Nucleus accumbens (tissue), 56 donors: Measurements from ENCODE around the gene BSN.

Experiments used
- DNase-seq, 56 donors: peaks; one replicate each; lab custom pipeline; 2025; lab: John Stamatoyannopoulos, UW

The BSN gene

GRCh38 chr3:49623071-49623470, 68.8 kb downstream of the BSN start:
- DNase-seq: no peak

GRCh38 chr3:49625071-49625470, 70.8 kb downstream of the BSN start:
- no peak for DNase-seq

GRCh38 chr3:49626101-49626581, 71.9 kb downstream of the BSN start:
- DNase-seq: peak in 33 of 56 donors; percentile 6 to 84 (median 48)

GRCh38 chr3:49626796-49627195, 72.5 kb downstream of the BSN start:
- no peak for DNase-seq

GRCh38 chr3:49627634-49628033, 73.4 kb downstream of the BSN start:
- no peak for DNase-seq

- DNase-seq: no peak
These were observed 74.0 kb downstream of the BSN start for GRCh38 chr3:49628249-49628648.

DNA sequence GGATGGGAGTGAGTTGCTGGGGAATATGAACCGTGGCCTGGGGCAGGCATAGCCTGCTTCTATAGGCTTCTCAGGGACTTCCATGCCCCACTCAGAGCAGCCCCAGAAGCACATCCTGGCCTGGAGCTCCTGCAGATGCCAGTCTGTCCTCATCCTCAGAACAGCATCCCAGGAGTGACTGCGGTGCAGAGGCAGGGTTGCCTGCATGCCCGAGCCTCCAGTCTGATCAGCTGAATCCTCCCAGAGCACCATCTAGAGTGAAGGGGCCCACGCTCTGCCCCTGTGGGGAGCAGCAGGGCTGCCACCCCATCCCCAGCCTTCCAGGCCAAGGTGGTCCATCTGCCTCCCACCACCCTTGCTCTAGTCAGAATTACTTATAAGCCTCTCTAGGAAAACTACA, 75.2 kb downstream of the BSN start:
- DNase-seq: no peak

- no peak for DNase-seq
These were observed 75.6 kb downstream of the BSN start for GRCh38 chr3:49629866-49630265.

GRCh38 chr3:49630784-49631183, 76.5 kb downstream of the BSN start:
- no peak for DNase-seq

- no peak for DNase-seq
These were observed 80.5 kb downstream of the BSN start for GRCh38 chr3:49634736-49635135.

- peak in 25 of 56 donors; percentile 9 to 84 (median 39) for DNase-seq
These were observed 82.8 kb downstream of the BSN start for GRCh38 chr3:49636883-49637609.

DNA sequence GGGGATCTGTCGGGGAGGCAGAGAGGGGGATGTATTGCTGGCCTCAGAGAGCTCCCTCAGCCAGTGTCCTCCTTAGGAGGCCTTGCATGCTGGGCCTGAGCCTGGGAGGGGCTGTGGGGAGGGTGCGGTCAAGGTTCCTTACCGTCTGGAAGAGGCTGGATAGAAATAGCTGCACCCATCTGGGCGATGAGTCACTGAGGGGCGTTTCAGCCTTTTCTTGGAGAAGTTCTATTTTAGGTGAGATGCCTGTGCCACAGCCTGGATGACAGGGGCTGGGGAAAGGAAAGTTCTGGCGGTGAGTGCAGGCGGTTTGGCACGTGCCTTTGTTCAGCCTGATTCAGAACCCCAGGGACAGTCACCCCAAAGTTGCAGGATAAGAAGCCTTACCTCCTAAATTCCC, 84.2 kb downstream of the BSN start:
- DNase-seq: peak in 37 of 56 donors; percentile 10 to 84 (median 49)

GRCh38 chr3:49639551-49639950, 85.3 kb downstream of the BSN start:
- DNase-seq: no peak

- peak in 5 of 56 donors; percentile 7 to 30 (median 22) for DNase-seq
These were observed 87.0 kb downstream of the BSN start for GRCh38 chr3:49641292-49641691.

- no peak for DNase-seq
These were observed 87.8 kb downstream of the BSN start for GRCh38 chr3:49641921-49642707.

DNA sequence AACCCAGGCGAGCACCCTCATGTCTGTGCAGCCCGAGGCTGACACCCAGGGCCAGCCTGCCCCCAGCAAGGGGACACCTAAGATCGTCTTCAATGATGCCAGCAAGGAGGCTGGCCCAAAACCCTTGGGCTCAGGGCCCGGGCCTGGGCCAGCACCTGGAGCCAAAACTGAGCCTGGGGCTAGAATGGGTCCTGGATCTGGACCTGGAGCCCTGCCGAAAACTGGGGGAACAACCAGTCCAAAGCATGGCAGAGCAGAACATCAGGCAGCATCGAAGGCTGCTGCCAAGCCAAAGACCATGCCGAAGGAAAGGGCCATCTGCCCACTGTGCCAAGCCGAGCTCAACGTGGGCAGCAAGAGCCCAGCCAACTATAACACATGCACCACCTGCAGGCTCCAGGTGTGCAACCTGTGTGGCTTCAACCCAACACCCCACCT, 88.5 kb downstream of the BSN start:
- no peak for DNase-seq

- no peak for DNase-seq
These were observed 90.4 kb downstream of the BSN start for GRCh38 chr3:49644684-49645083.

GRCh38 chr3:49646236-49646635, 92.0 kb downstream of the BSN start:
- no peak for DNase-seq

GRCh38 chr3:49647741-49648140, 93.5 kb downstream of the BSN start:
- DNase-seq: peak in 2 of 56 donors; percentile 30 to 38

DNA sequence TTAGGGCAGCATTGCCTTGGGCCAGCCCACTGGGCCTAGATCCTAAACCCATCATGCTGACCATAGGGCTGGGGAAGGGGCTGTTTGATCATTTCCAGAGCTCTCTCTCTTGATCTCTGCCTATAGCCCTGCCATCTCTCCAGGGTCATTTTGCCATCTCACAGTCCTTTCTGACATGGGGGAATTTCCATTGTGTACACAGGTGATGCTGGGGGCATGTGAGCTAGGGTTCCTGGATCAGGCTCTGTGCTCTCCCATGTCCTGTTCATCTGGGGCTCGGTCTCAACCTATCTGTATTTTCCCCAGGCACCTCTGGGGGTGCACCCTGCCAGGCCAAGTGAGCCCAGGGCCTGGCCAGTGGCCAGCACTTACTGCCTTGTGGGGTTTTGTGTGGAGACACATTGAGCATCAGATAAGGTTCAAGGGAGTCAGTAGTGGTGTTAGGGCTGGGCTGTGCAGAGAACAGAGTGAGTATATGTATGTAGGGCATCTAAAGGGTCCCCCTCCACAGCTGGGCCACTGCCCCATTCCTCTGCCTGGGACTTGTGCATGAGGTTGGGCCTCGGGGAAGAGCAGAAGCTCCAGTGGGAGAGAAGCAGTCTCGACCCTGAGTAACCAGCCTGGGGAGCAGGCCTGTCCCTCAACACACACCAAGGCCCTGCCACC, 94.2 kb downstream of the BSN start:
- no peak for DNase-seq

DNA sequence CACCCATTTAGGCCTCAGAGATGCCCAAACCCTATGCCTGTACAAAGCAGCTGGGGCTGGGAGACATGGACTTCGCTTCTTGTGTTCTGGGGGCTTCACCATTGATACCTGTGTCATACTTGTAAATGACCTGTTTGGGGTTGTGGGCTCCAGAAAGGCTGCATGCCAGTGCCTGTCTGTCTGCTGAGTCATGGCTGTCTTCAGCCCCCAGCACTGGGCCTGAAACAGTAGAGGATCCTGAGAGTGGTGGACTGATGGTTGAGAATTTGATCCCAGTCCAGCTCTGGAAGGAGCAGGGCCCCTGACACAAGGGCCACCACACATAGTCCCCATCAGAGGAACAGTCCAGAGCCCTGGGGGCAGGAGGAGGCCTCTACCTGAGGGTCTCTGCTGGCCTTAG, 95.3 kb downstream of the BSN start:
- DNase-seq: no peak
